BE2C (cell line): ENCODE measurements around the gene GOLT1A.

ENCODE experiments used
- DNase-seq: peaks from one replicate; pipeline ENCODE4 v3.0.0-alpha.2; 2020
- H3K27me3 ChIP-seq: fragments of 250-450 bp; sonication (Bioruptor Pico); 2 replicates; pipeline ENCODE4 v1.5.1; 2020; ENCODE audit warnings: mild to moderate bottlenecking
- H3K36me3 ChIP-seq: fragments of 250-450 bp; sonication (Bioruptor Pico); 2 replicates; pipeline ENCODE4 v1.5.1; 2020; ENCODE audit warnings: mild to moderate bottlenecking
- H3K4me1 ChIP-seq: fragments of 250-450 bp; sonication (Bioruptor Pico); 2 replicates; pipeline ENCODE4 v1.5.1; 2020
- H3K4me3 ChIP-seq: 2 replicates; pipeline ENCODE4 v1.5.1; 2011; ENCODE audit warnings: low read depth, low read length
- H3K9me3 ChIP-seq: fragments of 250-450 bp; sonication (Bioruptor Pico); 2 replicates; pipeline ENCODE4 v1.5.1; 2020
- TF ChIP-seq, protein P1 (sequence below): IDR thresholded peaks from 2 replicates; pipeline ENCODE4 v1.5.1; 2012; ENCODE audit warnings: mild to moderate bottlenecking, low read depth, low read length

Gene GOLT1A

DNA sequence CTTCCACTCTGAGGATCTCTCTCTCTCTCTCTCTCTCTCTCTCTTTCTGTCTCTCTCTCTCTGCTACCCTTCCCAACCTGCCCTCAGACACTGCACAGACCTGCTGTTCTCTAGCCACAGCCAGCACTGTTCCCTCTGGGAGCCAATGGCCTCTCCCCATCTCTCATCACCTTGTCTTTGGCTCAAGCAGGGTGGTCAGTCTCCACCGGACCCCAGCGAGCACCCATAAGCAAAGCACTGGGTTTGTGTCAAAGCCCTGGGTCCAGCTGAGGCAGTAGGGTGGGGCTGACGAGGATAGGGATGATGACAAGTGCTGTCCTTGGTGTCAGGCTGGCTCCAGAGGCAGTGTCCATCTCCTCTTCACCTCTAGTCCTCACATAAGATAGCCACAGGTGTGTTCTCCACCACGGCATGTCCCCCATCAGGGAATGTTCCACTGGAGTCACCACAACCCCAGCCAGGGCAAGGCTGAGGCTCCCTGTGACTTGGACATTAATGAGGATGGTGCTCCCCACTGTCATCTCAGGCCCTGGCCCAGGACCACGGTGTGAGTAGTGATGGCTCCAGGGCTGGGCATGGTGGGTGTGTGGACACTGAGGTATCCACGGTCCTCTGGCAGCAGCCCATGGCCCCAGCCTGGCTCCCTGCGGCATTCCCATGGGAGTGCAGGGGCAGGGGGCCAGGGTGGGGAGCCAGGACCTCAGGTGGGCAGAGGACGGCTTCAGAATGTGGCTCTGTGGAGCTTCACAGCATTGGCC is 8.4 kb upstream of the GOLT1A start:
- Histone ChIP-seq H3K4me1 (no peaks in the 10 kb centered on the region), H3K36me3 (peaks cover 32% of the 10 kb centered on the region)

DNA sequence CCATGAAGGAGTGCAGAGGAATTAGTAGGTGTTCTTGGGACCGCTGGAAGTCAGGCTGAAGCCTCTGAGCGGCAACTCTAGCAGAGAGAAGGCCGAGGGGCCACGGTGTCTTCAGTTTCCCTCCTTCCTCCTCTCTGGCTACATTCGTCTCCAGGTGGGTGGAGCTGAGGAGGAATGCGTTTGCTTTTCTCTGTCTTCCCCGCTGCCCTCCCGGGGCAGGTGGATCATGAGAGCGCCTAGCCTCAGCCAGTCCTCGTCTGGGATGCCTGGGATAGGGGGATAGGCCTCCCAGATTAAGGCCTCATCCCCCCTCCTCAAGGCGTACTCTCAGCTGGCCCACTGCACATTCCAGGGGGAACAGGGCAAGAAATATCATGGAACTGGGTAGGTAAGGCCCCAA is 7.5 kb upstream of the GOLT1A start:
- Histone ChIP-seq H3K27me3 (no peaks in the 10 kb centered on the region), H3K9me3 (no peaks in the 10 kb centered on the region), H3K36me3 (peaks cover 28% of the 10 kb centered on the region), H3K4me1 (no peaks in the 10 kb centered on the region), H3K4me3 (no peak overlapping the region)
- DNase-seq, result no peak
- TF ChIP-seq, protein P1, sequence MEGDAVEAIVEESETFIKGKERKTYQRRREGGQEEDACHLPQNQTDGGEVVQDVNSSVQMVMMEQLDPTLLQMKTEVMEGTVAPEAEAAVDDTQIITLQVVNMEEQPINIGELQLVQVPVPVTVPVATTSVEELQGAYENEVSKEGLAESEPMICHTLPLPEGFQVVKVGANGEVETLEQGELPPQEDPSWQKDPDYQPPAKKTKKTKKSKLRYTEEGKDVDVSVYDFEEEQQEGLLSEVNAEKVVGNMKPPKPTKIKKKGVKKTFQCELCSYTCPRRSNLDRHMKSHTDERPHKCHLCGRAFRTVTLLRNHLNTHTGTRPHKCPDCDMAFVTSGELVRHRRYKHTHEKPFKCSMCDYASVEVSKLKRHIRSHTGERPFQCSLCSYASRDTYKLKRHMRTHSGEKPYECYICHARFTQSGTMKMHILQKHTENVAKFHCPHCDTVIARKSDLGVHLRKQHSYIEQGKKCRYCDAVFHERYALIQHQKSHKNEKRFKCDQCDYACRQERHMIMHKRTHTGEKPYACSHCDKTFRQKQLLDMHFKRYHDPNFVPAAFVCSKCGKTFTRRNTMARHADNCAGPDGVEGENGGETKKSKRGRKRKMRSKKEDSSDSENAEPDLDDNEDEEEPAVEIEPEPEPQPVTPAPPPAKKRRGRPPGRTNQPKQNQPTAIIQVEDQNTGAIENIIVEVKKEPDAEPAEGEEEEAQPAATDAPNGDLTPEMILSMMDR, result no peak

More for the DNA sequence above, 8.4 kb upstream of the GOLT1A start:
- no peaks in the 10 kb centered on the region for H3K9me3 ChIP-seq
- no peaks in the 10 kb centered on the region for H3K27me3 ChIP-seq
- H3K4me3 ChIP-seq, result no peak overlapping the region
- DNase-seq, result no peak
- TF ChIP-seq, protein P1, result no peak

DNA sequence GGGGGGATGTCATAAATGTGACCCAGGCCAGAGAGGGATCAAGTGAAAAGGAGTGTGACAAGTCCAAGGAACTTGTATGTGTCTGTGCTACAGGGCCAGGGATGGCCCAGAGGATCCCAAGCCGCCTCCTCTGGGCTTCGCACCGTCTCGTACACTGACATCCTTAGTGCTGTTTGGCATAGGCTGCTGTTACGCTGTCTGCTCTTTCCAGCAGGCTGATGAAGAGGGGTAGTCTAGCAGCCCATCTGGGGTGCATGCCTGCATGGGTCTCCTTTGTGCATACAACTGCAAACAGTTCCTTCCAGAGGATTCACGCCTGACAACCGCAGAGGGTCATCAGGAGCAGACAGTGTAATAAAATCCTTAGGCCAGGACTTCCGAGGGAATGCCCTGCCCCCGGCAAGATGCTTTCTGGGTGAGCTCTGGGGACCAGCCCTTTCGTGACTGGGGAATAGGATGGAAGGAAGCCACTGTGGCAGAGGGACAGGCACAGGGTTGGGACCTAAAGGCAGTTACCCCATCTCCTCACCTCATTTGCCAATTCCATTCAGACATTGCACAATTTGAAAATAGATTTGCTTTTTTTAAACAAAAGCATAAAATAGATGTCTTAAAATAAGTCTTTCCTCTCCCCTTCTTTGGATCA is 6.3 kb upstream of the GOLT1A start:
- no peak for DNase-seq
- Histone ChIP-seq H3K4me3 (no peak overlapping the region), H3K36me3 (peaks cover 23% of the 10 kb centered on the region), H3K27me3 (no peaks in the 10 kb centered on the region), H3K9me3 (no peaks in the 10 kb centered on the region), H3K4me1 (no peaks in the 10 kb centered on the region)
- TF ChIP-seq, protein P1, result no peak

DNA sequence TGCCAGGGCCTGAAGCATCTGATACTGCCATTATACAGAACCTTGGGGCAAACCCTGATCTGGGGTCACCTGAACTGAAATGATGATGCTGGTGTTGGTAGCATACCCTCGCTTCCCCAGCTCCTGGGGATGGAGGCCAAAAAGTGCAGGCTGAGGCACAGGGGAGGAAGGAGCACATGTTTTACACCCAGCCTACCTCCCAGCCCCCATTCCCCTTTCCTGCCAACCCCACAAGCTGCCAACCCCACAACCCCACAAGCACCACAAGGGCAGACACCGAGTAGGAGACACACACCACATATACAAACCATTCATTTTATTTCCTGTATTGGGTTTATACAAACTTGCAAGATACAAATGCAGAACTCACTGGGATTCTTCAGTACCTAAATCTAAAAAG is 4.8 kb upstream of the GOLT1A start:
- no peaks in the 10 kb centered on the region for H3K27me3 ChIP-seq
- H3K36me3 ChIP-seq, result peaks cover 23% of the 10 kb centered on the region
- H3K4me1 ChIP-seq, result no peaks in the 10 kb centered on the region
- H3K4me3 ChIP-seq, result no peak overlapping the region
- no peaks in the 10 kb centered on the region for H3K9me3 ChIP-seq
- TF ChIP-seq, protein P1, result no peak
- DNase-seq, result no peak

GRCh38 chr1:204217648-204218000 is 3.8 kb upstream of the GOLT1A start:
- no peak for DNase-seq
- TF ChIP-seq, protein P1, result no peak
- no peak overlapping the region for H3K4me3 ChIP-seq
- no peaks in the 10 kb centered on the region for H3K9me3 ChIP-seq
- H3K36me3 ChIP-seq, result peaks cover 17% of the 10 kb centered on the region
- H3K4me1 ChIP-seq, result no peaks in the 10 kb centered on the region
- no peaks in the 10 kb centered on the region for H3K27me3 ChIP-seq
